ENCODE measurements around the gene CFAP97D1.

CFAP97D1 gene

GRCh38 chr17:43814714-43815113 is 34.5 kb downstream of the CFAP97D1 start:
- TF ChIP-seq CTCF (IDR thresholded peaks at IDR 0.05) = no peak

GRCh38 chr17:43816336-43817320 is 36.4 kb downstream of the CFAP97D1 start:
- no peak for TF ChIP-seq CTCF (IDR thresholded peaks at IDR 0.05)

- TF ChIP-seq CTCF (IDR thresholded peaks at IDR 0.05) = no peak
Measured at GRCh38 chr17:43817826-43818225, 37.6 kb downstream of the CFAP97D1 start.

GRCh38 chr17:43818966-43819365 is 38.7 kb downstream of the CFAP97D1 start:
- no peak for TF ChIP-seq CTCF (IDR thresholded peaks at IDR 0.05)

GRCh38 chr17:43820759-43821158 is 40.5 kb downstream of the CFAP97D1 start:
- TF ChIP-seq CTCF (IDR thresholded peaks at IDR 0.05) = no peak

GRCh38 chr17:43822570-43823190 is 42.4 kb downstream of the CFAP97D1 start:
- no peak for TF ChIP-seq CTCF (IDR thresholded peaks at IDR 0.05)

GRCh38 chr17:43823350-43824084 is 43.3 kb downstream of the CFAP97D1 start:
- no peak for TF ChIP-seq CTCF (IDR thresholded peaks at IDR 0.05)
